SH-SY5Y (cell line): Measurements from ENCODE around the gene PPP1R1C.

Experiments
- GATA2 ChIP-seq: IDR thresholded peaks from 2 replicates; pipeline ENCODE4 v1.6.1; 2011; ENCODE audit warnings: mild to moderate bottlenecking, low read depth, low read length
- GATA3 ChIP-seq: IDR thresholded peaks from 2 replicates; pipeline ENCODE4 v1.6.1; 2011; ENCODE audit warnings: low read depth, mild to moderate bottlenecking, low read length, moderate library complexity

DNA sequence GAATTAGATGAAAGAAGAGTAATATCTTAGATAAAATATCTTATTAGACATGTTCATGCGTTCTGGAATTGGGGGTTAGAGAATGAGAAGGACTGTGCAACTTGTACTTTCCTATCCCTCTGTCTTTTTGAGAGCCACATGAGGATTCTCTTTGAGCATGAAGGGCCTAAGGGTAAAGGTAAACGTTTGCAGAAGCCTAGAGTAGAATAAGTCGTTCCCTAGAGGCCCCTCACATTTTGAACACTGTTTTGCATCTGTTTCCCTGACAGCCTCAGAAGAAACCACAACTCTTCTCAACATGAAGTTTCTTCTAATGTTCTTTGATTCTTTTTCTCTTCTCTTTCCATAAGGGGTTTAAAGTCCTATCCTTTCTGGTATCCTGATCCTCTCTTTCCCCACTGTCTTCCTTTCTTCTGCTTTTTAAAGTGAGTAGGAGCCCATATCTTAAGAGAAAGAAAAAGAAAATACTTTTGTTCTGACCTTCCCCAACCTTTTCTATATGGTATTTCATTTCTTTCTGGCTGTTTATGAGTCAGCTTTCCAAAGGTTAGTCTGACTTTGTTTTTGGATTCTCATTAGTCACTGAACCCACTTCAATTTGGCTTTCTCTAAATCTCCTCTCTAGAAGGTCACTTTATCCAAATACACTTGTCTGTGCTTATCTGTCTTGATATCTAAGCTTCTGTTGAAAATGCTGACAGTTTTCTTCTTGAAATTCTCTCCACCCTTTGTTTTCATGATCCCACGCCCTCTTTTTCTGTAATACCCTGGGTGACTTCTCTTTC, 34.8 kb downstream of the PPP1R1C start:
- TF ChIP-seq GATA3 (no peak), GATA2 (no peak)
